AG04449 (cell line): Measurements from ENCODE around the gene RNU6-1.

Source experiments
- CTCF ChIA-PET: fragments of 350-600 bp; formaldehyde crosslinking; extraction: SDS; loops from one replicate; lab custom pipeline; 2021; ENCODE audit warnings: antibody characterized with exemption; lab: Yijun Ruan, JAX
- POLR2A ChIA-PET: fragments of 400-600, 350-600 bp; formaldehyde crosslinking; extraction: SDS; loops from one replicate; lab custom pipeline; 2020; ENCODE audit warnings: antibody characterized with exemption, inconsistent platforms; lab: Yijun Ruan, JAX
- DNase-seq: peaks from one replicate; pipeline ENCODE4 v3.0.0-alpha.2; 2010; ENCODE audit warnings: low read depth, low spot score
- H3K4me3 ChIP-seq: 2 replicates; pipeline ENCODE4 v1.5.1; 2011; ENCODE audit warnings: low read depth, mild to moderate bottlenecking, control low read depth, low read length
- TF ChIP-seq, protein P1 (sequence below): IDR thresholded peaks from one replicate; pipeline ENCODE4 v1.5.1; 2011; ENCODE audit warnings: mild to moderate bottlenecking, moderate library complexity, low read length, control low read depth, inconsistent platforms; ENCODE audit not compliant: insufficient read depth; ENCODE audit errors: missing control alignments

RNU6-1 gene

GRCh38 chr15:67873777-67874176 is 33.9 kb upstream of the RNU6-1 start:
- TF ChIP-seq, protein P1, sequence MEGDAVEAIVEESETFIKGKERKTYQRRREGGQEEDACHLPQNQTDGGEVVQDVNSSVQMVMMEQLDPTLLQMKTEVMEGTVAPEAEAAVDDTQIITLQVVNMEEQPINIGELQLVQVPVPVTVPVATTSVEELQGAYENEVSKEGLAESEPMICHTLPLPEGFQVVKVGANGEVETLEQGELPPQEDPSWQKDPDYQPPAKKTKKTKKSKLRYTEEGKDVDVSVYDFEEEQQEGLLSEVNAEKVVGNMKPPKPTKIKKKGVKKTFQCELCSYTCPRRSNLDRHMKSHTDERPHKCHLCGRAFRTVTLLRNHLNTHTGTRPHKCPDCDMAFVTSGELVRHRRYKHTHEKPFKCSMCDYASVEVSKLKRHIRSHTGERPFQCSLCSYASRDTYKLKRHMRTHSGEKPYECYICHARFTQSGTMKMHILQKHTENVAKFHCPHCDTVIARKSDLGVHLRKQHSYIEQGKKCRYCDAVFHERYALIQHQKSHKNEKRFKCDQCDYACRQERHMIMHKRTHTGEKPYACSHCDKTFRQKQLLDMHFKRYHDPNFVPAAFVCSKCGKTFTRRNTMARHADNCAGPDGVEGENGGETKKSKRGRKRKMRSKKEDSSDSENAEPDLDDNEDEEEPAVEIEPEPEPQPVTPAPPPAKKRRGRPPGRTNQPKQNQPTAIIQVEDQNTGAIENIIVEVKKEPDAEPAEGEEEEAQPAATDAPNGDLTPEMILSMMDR: no peak
- H3K4me3 ChIP-seq: no peak overlapping the region
- no peak for DNase-seq
- ChIA-PET POLR2A (no interaction called here), CTCF (interaction anchor here (1.0 to 2.6 kb wide), 3 partner anchors 9 to 280 kb away, joined by 3 to 11 read pairs (median 10); no protein-coding TSS in a partner anchor)

- no peak for DNase-seq
- POLR2A ChIA-PET: no interaction called here
- CTCF ChIA-PET: interaction anchor here (0.7 to 1.7 kb wide), 2 partner anchors 8 to 284 kb away, joined by 3 to 5 read pairs; no protein-coding TSS in a partner anchor
- TF ChIP-seq, protein P1: no peak
- no peak overlapping the region for H3K4me3 ChIP-seq
Measured at GRCh38 chr15:67870868-67871408, 31.1 kb upstream of the RNU6-1 start.

- no peak overlapping the region for H3K4me3 ChIP-seq
- TF ChIP-seq, protein P1: no peak
- no peak for DNase-seq
- ChIA-PET CTCF (no interaction called here), POLR2A (no interaction called here)
Measured at GRCh38 chr15:67869701-67870100, 29.9 kb upstream of the RNU6-1 start.

GRCh38 chr15:67865766-67866165 is 25.9 kb upstream of the RNU6-1 start:
- H3K4me3 ChIP-seq: no peak overlapping the region
- DNase-seq: no peak
- POLR2A ChIA-PET: no interaction called here
- TF ChIP-seq, protein P1: no peak
- CTCF ChIA-PET: interaction anchor here (5.5 kb wide), 1 partner anchor 289 kb away, joined by 212 read pairs; no protein-coding TSS in a partner anchor

- DNase-seq: peak; percentile 36
- ChIA-PET POLR2A (no interaction called here), CTCF (interaction anchor here (5.5 kb wide), 1 partner anchor 290 kb away, joined by 212 read pairs; no protein-coding TSS in a partner anchor)
- TF ChIP-seq, protein P1: no peak
- no peak overlapping the region for H3K4me3 ChIP-seq
Measured at GRCh38 chr15:67865331-67865730, 25.5 kb upstream of the RNU6-1 start.

GRCh38 chr15:67863442-67863987 is 23.7 kb upstream of the RNU6-1 start:
- no peak for DNase-seq
- H3K4me3 ChIP-seq: peak overlapping the region; percentile 51
- CTCF ChIA-PET: interaction anchor here (0.6 to 5.5 kb wide), 65 partner anchors 8 to 391 kb away, joined by 3 to 212 read pairs (median 5); partner anchors contain the start of gene PIAS1
- POLR2A ChIA-PET: interaction anchor here (0.6 to 1.0 kb wide), 2 partner anchors 191 to 228 kb away, joined by 3 read pairs; partner anchors contain the start of gene PIAS1
- TF ChIP-seq, protein P1: peak; percentile 92
